IMR-90 (cell line): Measurements from ENCODE around the gene TBC1D10B. TPM values are rescaled to one million over a fixed set of nuclear protein-coding genes. Genes with fewer than 3 reads are reported as not detected.
A peak's percentile ranks its signal among the peaks of the same experiment; 100 is the strongest.

Experiments used
- ATAC-seq: fragments of 200-7000 bp; cut with Tn5 transposase; 2 replicates; pipeline ENCODE4 v1.9.1; 2020; ENCODE audit warnings: low read depth, mild to moderate bottlenecking, moderate library complexity
- BruUV-seq: library from RNA; stranded (reverse); fragments of 400-500 nt; replicated peaks from 2 replicates; lab custom pipeline; 2021; lab: Mats Ljungman, UMichigan
- CTCF ChIA-PET: fragments of 300-600 bp; formaldehyde crosslinking; extraction: SDS; loops from one replicate; lab custom pipeline; 2021; ENCODE audit warnings: antibody characterized with exemption; lab: Yijun Ruan, JAX
- POLR2A ChIA-PET: fragments of 300-600 bp; sonication (Branson Sonifier 250); formaldehyde crosslinking; loops from one replicate; lab custom pipeline; 2022; ENCODE audit warnings: antibody characterized with exemption; ENCODE audit not compliant: unreplicated experiment; lab: Charles Lee
- DNase-seq: peaks from one replicate; pipeline ENCODE4 v3.0.0; 2013
- H2AFZ ChIP-seq: replicated peaks from 2 replicates; pipeline ENCODE3; 2013; ENCODE audit warnings: low read length, mild to moderate bottlenecking; ENCODE audit not compliant: poor library complexity
- H2AK5ac ChIP-seq: 2 replicates; pipeline ENCODE4 v1.6.1; 2013; ENCODE audit warnings: low read depth, low read length, inconsistent platforms
- H2AK9ac ChIP-seq: replicated peaks from 2 replicates; pipeline ENCODE3; 2013; ENCODE audit warnings: mild to moderate bottlenecking, low read depth, low read length, moderate library complexity; ENCODE audit not compliant: poor library complexity
- H2BK120ac ChIP-seq: 2 replicates; pipeline ENCODE4 v1.6.1; 2013; ENCODE audit warnings: low read depth, low read length, inconsistent platforms
- H2BK15ac ChIP-seq: 3 replicates; pipeline ENCODE4 v1.6.1; 2013; ENCODE audit warnings: low read depth, low read length, inconsistent platforms
- H2BK20ac ChIP-seq: 2 replicates; pipeline ENCODE4 v1.6.1; 2013; ENCODE audit warnings: low read depth, mild to moderate bottlenecking, inconsistent platforms, low read length, moderate library complexity
- H2BK5ac ChIP-seq: 2 replicates; pipeline ENCODE4 v1.6.1; 2013; ENCODE audit warnings: mild to moderate bottlenecking, low read depth, low read length, inconsistent platforms; ENCODE audit not compliant: poor library complexity, severe bottlenecking
- H3K14ac ChIP-seq: replicated peaks from 2 replicates; pipeline ENCODE4 v1.6.1; 2013; ENCODE audit warnings: low read depth, low read length, inconsistent platforms
- H3K18ac ChIP-seq: 2 replicates; pipeline ENCODE4 v1.6.1; 2013; ENCODE audit warnings: low read depth, low read length, control low read depth
- H3K23ac ChIP-seq: 2 replicates; pipeline ENCODE4 v1.6.1; 2013; ENCODE audit warnings: low read depth, low read length, inconsistent platforms
- H3K27ac ChIP-seq: 2 replicates; pipeline ENCODE4 v1.5.1; 2013; ENCODE audit warnings: mild to moderate bottlenecking, control low read depth, low read length; ENCODE audit not compliant: insufficient read depth
- H3K27me3 ChIP-seq: 2 replicates; pipeline ENCODE4 v1.6.1; 2013; ENCODE audit warnings: low read length; ENCODE audit not compliant: control insufficient read depth, insufficient read depth
- H3K36me3 ChIP-seq: 2 replicates; pipeline ENCODE4 v1.6.1; 2013; ENCODE audit warnings: low read length, mixed read lengths; ENCODE audit not compliant: control insufficient read depth, insufficient read depth
- H3K4ac ChIP-seq: 2 replicates; pipeline ENCODE4 v1.6.1; 2013; ENCODE audit warnings: low read depth, low read length, inconsistent platforms
- H3K4me1 ChIP-seq: 2 replicates; pipeline ENCODE4 v1.6.1; 2013; ENCODE audit warnings: low read length, mixed read lengths; ENCODE audit not compliant: control insufficient read depth, insufficient read depth
- H3K4me2 ChIP-seq: 2 replicates; pipeline ENCODE4 v1.6.1; 2013; ENCODE audit warnings: low read depth, mild to moderate bottlenecking, control low read depth, low read length, moderate library complexity
- H3K4me3 ChIP-seq: 2 replicates; pipeline ENCODE4 v1.5.1; 2013; ENCODE audit warnings: low read depth, mild to moderate bottlenecking, control low read depth, low read length, moderate library complexity; ENCODE audit not compliant: insufficient read depth
- H3K56ac ChIP-seq: 2 replicates; pipeline ENCODE4 v1.6.1; 2013; ENCODE audit warnings: low read length, inconsistent platforms; ENCODE audit not compliant: insufficient read depth; ENCODE audit errors: extremely low read depth
- H3K79me1 ChIP-seq, 2 experiments: 2 replicates each; pipeline ENCODE4 v1.6.1; 2013; ENCODE audit warnings: low read length in 2 of 2, inconsistent platforms in 1 of 2, low read depth in 1 of 2
- H3K9ac ChIP-seq: 2 replicates; pipeline ENCODE4 v1.6.1; 2013; ENCODE audit warnings: low read depth, low read length, control low read depth
- H3K9me1 ChIP-seq: 2 replicates; pipeline ENCODE4 v1.6.1; 2013; ENCODE audit warnings: low read length, inconsistent platforms; ENCODE audit not compliant: insufficient read depth
- H3K9me3 ChIP-seq: 2 replicates; pipeline ENCODE4 v1.6.1; 2013; ENCODE audit warnings: low read length; ENCODE audit not compliant: control insufficient read depth, insufficient read depth
- H4K20me1 ChIP-seq: 2 replicates; pipeline ENCODE4 v1.6.1; 2013; ENCODE audit warnings: low read length, inconsistent platforms; ENCODE audit not compliant: insufficient read depth
- H4K5ac ChIP-seq: 2 replicates; pipeline ENCODE4 v1.6.1; 2013; ENCODE audit warnings: mild to moderate bottlenecking, low read depth, low read length, control low read depth
- H4K8ac ChIP-seq, 2 experiments: 2 replicates each; pipeline ENCODE4 v1.6.1; 2013; ENCODE audit warnings: low read depth in 2 of 2, low read length in 2 of 2, control low read depth in 1 of 2, inconsistent platforms in 1 of 2
- H4K91ac ChIP-seq: 2 replicates; pipeline ENCODE4 v1.6.1; 2013; ENCODE audit warnings: low read depth, low read length, inconsistent platforms; ENCODE audit not compliant: insufficient read depth
- BHLHE40 ChIP-seq: fragments of 150-350 bp; IDR thresholded peaks from 2 replicates; pipeline ENCODE4 v1.6.1; 2016; ENCODE audit warnings: mild to moderate bottlenecking, low read depth, low read length
- FOS ChIP-seq: fragments of 150-350 bp; IDR thresholded peaks from 2 replicates; pipeline ENCODE4 v1.6.1; 2016; ENCODE audit warnings: low read depth, low read length
- MAZ ChIP-seq: IDR thresholded peaks from 2 replicates; pipeline ENCODE4 v1.6.1; 2012; ENCODE audit warnings: low read depth, mild to moderate bottlenecking, low read length, improper control_type of control experiment, moderate library complexity, borderline replicate concordance
- POLR2A ChIP-seq: IDR thresholded peaks from 2 replicates; pipeline ENCODE4 v1.6.1; 2012; ENCODE audit warnings: mild to moderate bottlenecking, low read depth, low read length
- RCOR1 ChIP-seq: IDR thresholded peaks from 2 replicates; pipeline ENCODE4 v1.6.1; 2012; ENCODE audit warnings: mild to moderate bottlenecking, low read length, improper control_type of control experiment; ENCODE audit not compliant: insufficient replicate concordance
- WGBS, 2 experiments: methylation state at CpG; one replicate each; pipeline versions ENCODE4 v1.1.5 to v1.1.7; 2013; ENCODE audit warnings: missing lambda C conversion rate in 2 of 2; ENCODE audit not compliant: insufficient read length in 1 of 2; ENCODE audit errors: extremely low coverage in 2 of 2; 5-methylcytosine and 5-hydroxymethylcytosine counted together
- dilution Hi-C: fragments of 300-500 bp; cut with HindIII; formaldehyde crosslinking; loops from one replicate; pipeline ENCODE4 v1.14.3; 2018; ENCODE audit warnings: low sequenced_read_pairs; ENCODE audit not compliant: unreplicated experiment
- in situ Hi-C: fragments of 300-500 bp; cut with MboI; formaldehyde crosslinking; loops from 3 replicates; pipeline ENCODE4 v1.14.3; 2019; ENCODE audit warnings: low sequenced_read_pairs, inconsistent platforms, mixed read lengths
- intact Hi-C: fragments of 100-400 bp; cut with micrococcal nuclease; formaldehyde crosslinking; loops from 2 replicates; pipeline ENCODE4 v1.10.0; 2022
- polyA plus RNA-seq, 3 experiments: library from polyadenylated mRNA; depleted of rRNA; stranded (reverse); fragments of >200 nt; gene quantifications; 2 replicates each; pipeline ENCODE4 v1.2.3, GENCODE V29; 2012; ENCODE audit warnings: low replicate concordance in 1 of 3
- total RNA-seq: library from RNA; depleted of rRNA; stranded (reverse); fragments of >200 nt; gene quantifications from 2 replicates; pipeline ENCODE4 v1.2.3, GENCODE V29; 2012

The TBC1D10B gene
- total and polyA plus RNA-seq, 2 of the 4 experiments (the other 2 are of a cell fraction): 8.4 to 24.9 TPM

DNA sequence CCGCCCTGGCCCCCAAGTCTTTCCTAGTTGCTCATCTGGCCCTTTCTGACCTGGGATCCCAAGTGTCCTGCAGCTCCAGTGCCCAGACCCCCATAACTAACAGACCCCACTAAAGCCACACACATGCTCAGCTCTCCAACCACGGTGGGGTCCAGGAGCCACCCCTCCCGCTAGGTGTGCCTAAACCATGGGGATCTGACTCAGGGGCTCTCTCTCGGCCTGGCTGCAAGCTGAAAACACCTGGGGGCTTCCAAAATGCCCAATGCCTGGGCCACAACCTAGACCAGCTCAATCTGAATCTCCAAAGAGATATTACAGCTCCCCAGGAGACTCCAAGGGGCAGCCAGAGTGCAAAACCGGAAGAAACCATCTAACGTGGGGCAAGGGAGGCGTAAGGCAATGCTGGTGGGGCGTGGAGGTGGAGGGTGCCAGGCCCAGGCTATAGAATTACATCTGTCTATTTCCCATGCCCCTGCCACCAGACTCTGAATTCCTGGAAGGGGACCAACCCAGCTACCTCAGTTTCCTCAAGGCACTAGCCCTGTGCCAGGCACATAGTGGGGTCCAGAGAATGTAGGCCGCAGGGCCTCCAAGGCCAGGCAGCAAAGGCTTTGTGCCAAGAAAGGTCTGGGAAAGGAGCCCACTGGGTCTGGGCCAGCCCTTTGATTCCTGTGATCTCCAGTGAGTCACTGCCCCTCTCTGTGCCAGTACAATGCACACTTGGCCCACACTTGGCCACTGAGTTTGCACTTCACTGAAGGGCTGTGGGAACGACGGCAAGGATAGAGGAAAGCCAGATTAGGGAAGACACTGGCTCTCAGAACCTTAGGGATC, 18.5 kb downstream of the TBC1D10B start:
- no peak overlapping the region for H2BK120ac ChIP-seq
- peaks cover 29% of the 10 kb centered on the region for H3K36me3 ChIP-seq
- no peak overlapping the region for H3K56ac ChIP-seq
- no peak overlapping the region for H3K4me3 ChIP-seq
- peak overlapping the region; percentile 47; the same call in 1 of the 2 replicates for H2AK5ac ChIP-seq
- H3K4me1 ChIP-seq: peaks cover 7% of the 10 kb centered on the region; the same call in 1 of the 2 replicates
- no peak overlapping the region for H3K23ac ChIP-seq
- peaks cover 17% of the 10 kb centered on the region; the same call in 1 of the 2 replicates for H4K20me1 ChIP-seq
- H3K18ac ChIP-seq: no peak overlapping the region
- DNase-seq: peak; percentile 90
- H3K4me2 ChIP-seq: no peak overlapping the region
- no peak overlapping the region for H2AK9ac ChIP-seq
- peak overlapping the region; percentile 7; the same call in 1 of the 2 replicates for H3K27ac ChIP-seq
- WGBS, 2 experiments: 63% methylated on average over 4 of the region's 11 CpGs; no CpG with 5 or more reads in 1 of the 2 experiments
- H3K79me1 ChIP-seq: peaks cover 0 to 69% of the 10 kb centered on the region in 2 experiments; a peak in 3 of 4 replicates
- intact Hi-C loops: no loop called here
- peak; percentile 6; the same call in 1 of the 2 replicates for ATAC-seq
- no peak overlapping the region for H2BK5ac ChIP-seq
- dilution Hi-C loops: no loop called here
- CTCF ChIA-PET: no interaction called here
- H3K9me1 ChIP-seq: peaks cover 9% of the 10 kb centered on the region
- no peak for TF ChIP-seq MAZ
- TF ChIP-seq RCOR1: no peak
- TF ChIP-seq FOS: peak; percentile 59
- peak; percentile 26 for TF ChIP-seq POLR2A
- 0 out of 2 replicates have a peak, but pooled peaks have one; percentile 36 for TF ChIP-seq BHLHE40
- H3K9ac ChIP-seq: no peak overlapping the region
- H3K4ac ChIP-seq: no peak overlapping the region
- no peak overlapping the region for H4K5ac ChIP-seq
- no peak overlapping the region for H2BK15ac ChIP-seq
- no peak overlapping the region for H2AFZ ChIP-seq
- H3K9me3 ChIP-seq: no peaks in the 10 kb centered on the region
- POLR2A ChIA-PET: interaction anchor here (0.5 kb wide), 1 partner anchor 10 kb away, joined by 4 read pairs; no protein-coding TSS in a partner anchor
- H3K27me3 ChIP-seq: no peaks in the 10 kb centered on the region
- in situ Hi-C loops: no loop called here
- H3K14ac ChIP-seq: 0 out of 2 replicates have a peak overlapping the region, but pooled peaks have one; percentile 12
- BruUV-seq: no TSS peak
- no peak overlapping the region for H4K91ac ChIP-seq
- H2BK20ac ChIP-seq: no peak overlapping the region
- no peak overlapping the region for H4K8ac ChIP-seq
